Sigmoid colon (tissue), 4 donors: Measurements from ENCODE around the gene SLCO2A1.

ENCODE experiments used
- CTCF ChIP-seq, 4 experiments: fragments of 450-650 bp in 3 of 4; fragments of 200-600 bp in 1 of 4; IDR thresholded peaks; one replicate each; pipeline ENCODE4 v1.5.1; 2016 to 2019; ENCODE audit warnings: antibody characterized with exemption in 4 of 4, mild to moderate bottlenecking in 3 of 4, moderate library complexity in 2 of 4
- EP300 ChIP-seq, 4 donors: sonication (generic); formaldehyde crosslinking; IDR thresholded peaks; one replicate each; pipeline ENCODE4 v1.6.1; 2017; ENCODE audit warnings: antibody characterized with exemption in 4 of 4

GRCh38 chr3:134034005-134034785 is 4.5 kb upstream of the SLCO2A1 start:
- no peak for TF ChIP-seq CTCF (IDR thresholded peaks at IDR 0.05)
- no peak for TF ChIP-seq EP300 (IDR thresholded peaks at IDR 0.05)
